H1 (cell line): ENCODE results near the gene MMP21. TPM values are rescaled to one million over a fixed set of nuclear protein-coding genes. Genes with fewer than 3 reads are reported as not detected.

Source experiments
- PHF8 ChIP-seq: fragments of 200-600 bp; sonication (generic); conservative IDR thresholded peaks from 2 replicates; pipeline ENCODE4 v1.7.1; 2012; ENCODE audit warnings: low read depth, mild to moderate bottlenecking, inconsistent platforms, low read length, moderate library complexity
- RNF2 ChIP-seq: fragments of 200-900, 300-1000 bp; sonication (generic); IDR thresholded peaks from 2 replicates; pipeline ENCODE4 v1.7.1; 2016; ENCODE audit warnings: borderline replicate concordance, low read depth, mild to moderate bottlenecking, antibody characterized with exemption, low read length; ENCODE audit not compliant: poor library complexity, severe bottlenecking; ENCODE audit errors: missing control alignments
- SP1 ChIP-seq: IDR thresholded peaks from 2 replicates; pipeline ENCODE4 v1.6.1; 2011; ENCODE audit warnings: low read depth, low read length
- polyA plus RNA-seq, 7 experiments: library from polyadenylated mRNA; depleted of rRNA in 3 of 7; stranded (reverse) in 5 of 7; unstranded in 2 of 7; fragments of >200 nt in 5 of 7; fragments of 200-250 nt in 2 of 7; gene quantifications; 1 replicate in 5 of 7; 2 replicates in 1 of 7; 4 replicates in 1 of 7; pipeline versions ENCODE4 v1.2.1 to v1.2.3, GENCODE V29; 2011 to 2013; ENCODE audit warnings: missing spikeins in 2 of 7, mixed read lengths in 2 of 7
- total RNA-seq: library from RNA; stranded (reverse); fragmentation: NEBNext Ultra II Directional; extraction: Animal tissue kit (Norgen Biotek cat#: 25700); gene quantifications from 2 replicates; pipeline ENCODE4 v1.2.1, GENCODE V29; 2021

The MMP21 gene
- total and polyA plus RNA-seq, 2 of the 8 experiments (the other 6 are each of a cell fraction or from before 2014, with no cell fraction given), result not detected

- no peak for TF ChIP-seq PHF8
- TF ChIP-seq SP1, result no peak
- TF ChIP-seq RNF2, result no peak
Measured at GRCh38 chr10:125817337-125817946, 41.8 kb upstream of the MMP21 start (continued).
